ENCODE data around the gene PYM1. TPM values are rescaled to one million over a fixed set of nuclear protein-coding genes. Genes with fewer than 3 reads are reported as not detected.

Gene PYM1
- total and polyA plus RNA-seq, 2 of the 4 experiments (the other 2 are of a cell fraction): 26.5 to 27.8 TPM

DNA sequence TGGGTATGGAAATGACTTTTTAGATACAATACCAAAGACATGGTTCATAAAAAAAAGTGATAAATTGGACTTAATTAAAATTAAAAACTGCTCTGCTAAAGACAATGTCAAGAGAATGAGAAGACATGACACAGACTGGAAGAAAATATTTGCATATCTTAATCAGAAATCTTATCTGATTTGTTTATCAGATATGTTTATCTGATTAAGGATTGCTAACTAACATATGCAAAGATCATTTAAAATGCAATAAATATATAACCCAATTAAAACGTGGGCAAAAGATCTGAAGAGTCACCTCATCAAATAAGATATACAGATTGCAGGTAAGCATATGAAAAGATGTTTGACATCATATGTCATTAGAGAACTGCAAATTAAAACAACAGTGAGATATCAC lies 75.0 kb downstream of the PYM1 start:
- Histone ChIP-seq H3K9ac (ENCODE audit: low read depth, low read length) (no peak overlapping the region), H3K4ac (ENCODE audit: low read depth, low read length) (no peak overlapping the region), H3K27ac (ENCODE audit: insufficient read depth, low read length) (no peak overlapping the region), H3K9me3 (ENCODE audit: control insufficient read depth, insufficient read depth, low read length) (no peaks in the 10 kb centered on the region), H3K18ac (ENCODE audit: low read depth, low read length) (no peak overlapping the region), H2AK5ac (ENCODE audit: low read depth, low read length) (no peak overlapping the region), H3K14ac (replicated peaks; ENCODE audit: low read depth, low read length) (no peak overlapping the region), H3K23ac (ENCODE audit: low read depth, low read length) (no peak overlapping the region), H3K4me3 (ENCODE audit: insufficient read depth, low read depth, low read length) (no peak overlapping the region), H3K4me1 (ENCODE audit: control insufficient read depth, insufficient read depth, low read length) (peaks cover 2% of the 10 kb centered on the region), H3K27me3 (ENCODE audit: control insufficient read depth, insufficient read depth, low read length) (no peaks in the 10 kb centered on the region), H2BK5ac (ENCODE audit: low read depth, low read length, poor library complexity, severe bottlenecking) (no peak overlapping the region), H4K5ac (ENCODE audit: low read depth, low read length) (no peak overlapping the region), H3K9me1 (ENCODE audit: insufficient read depth, low read length) (peaks cover 8% of the 10 kb centered on the region; the same call in 1 of the 2 replicates), H3K36me3 (ENCODE audit: control insufficient read depth, insufficient read depth, low read length) (no peaks in the 10 kb centered on the region), H2BK120ac (ENCODE audit: low read depth, low read length) (no peak overlapping the region), H3K79me1 (ENCODE audit: low read depth in 1 of 2, low read length in 2 of 2) (peaks cover 4% of the 10 kb centered on the region in 2 experiments), H3K56ac (ENCODE audit: extremely low read depth, insufficient read depth, low read length) (no peak overlapping the region), H4K91ac (ENCODE audit: insufficient read depth, low read depth, low read length) (no peak overlapping the region), H3K4me2 (ENCODE audit: low read depth, low read length) (no peak overlapping the region), H2BK20ac (ENCODE audit: low read depth, low read length) (no peak overlapping the region), H4K8ac (ENCODE audit: low read depth in 2 of 2, low read length in 2 of 2) (no peak overlapping the region), H2AK9ac (replicated peaks; ENCODE audit: low read depth, low read length, poor library complexity) (no peak overlapping the region), H2BK15ac (ENCODE audit: low read depth, low read length) (no peak overlapping the region), H2AFZ (replicated peaks; ENCODE audit: low read length, poor library complexity) (no peak overlapping the region), H4K20me1 (ENCODE audit: insufficient read depth, low read length) (no peaks in the 10 kb centered on the region)
- BruUV-seq (replicated peaks): no TSS peak
- WGBS, 2 experiments (ENCODE audit: extremely low coverage in 2 of 2, insufficient read length in 1 of 2): no CpG with 5 or more reads among the region's 1 CpG
- TF ChIP-seq FOS (IDR thresholded peaks at IDR 0.05; ENCODE audit: low read depth, low read length) (no peak), ELK1 (IDR thresholded peaks at IDR 0.05; ENCODE audit: borderline replicate concordance, low read depth, low read length) (no peak), BHLHE40 (IDR thresholded peaks at IDR 0.05; ENCODE audit: low read depth, low read length) (no peak), RAD21 (IDR thresholded peaks at IDR 0.05; ENCODE audit: low read length) (no peak), CHD1 (IDR thresholded peaks at IDR 0.05; ENCODE audit: low read depth, low read length) (no peak), CEBPB (IDR thresholded peaks at IDR 0.05; ENCODE audit: low read depth, low read length) (no peak), RFX5 (IDR thresholded peaks at IDR 0.05; ENCODE audit: low read depth, low read length) (no peak), MAFK (IDR thresholded peaks at IDR 0.05; ENCODE audit: low read depth, low read length) (no peak), RCOR1 (IDR thresholded peaks at IDR 0.05; ENCODE audit: insufficient replicate concordance, low read length) (no peak), NFE2L2 (IDR thresholded peaks at IDR 0.05; ENCODE audit: low read depth, low read length) (no peak), SMC3 (IDR thresholded peaks at IDR 0.05; ENCODE audit: low read depth, low read length) (no peak), MAZ (IDR thresholded peaks at IDR 0.05; ENCODE audit: borderline replicate concordance, low read depth, low read length) (no peak), MXI1 (IDR thresholded peaks at IDR 0.05; ENCODE audit: borderline replicate concordance, low read depth, low read length) (no peak), POLR2A (IDR thresholded peaks at IDR 0.05; ENCODE audit: low read depth, low read length) (no peak)
- TF ChIP-seq, protein P1, sequence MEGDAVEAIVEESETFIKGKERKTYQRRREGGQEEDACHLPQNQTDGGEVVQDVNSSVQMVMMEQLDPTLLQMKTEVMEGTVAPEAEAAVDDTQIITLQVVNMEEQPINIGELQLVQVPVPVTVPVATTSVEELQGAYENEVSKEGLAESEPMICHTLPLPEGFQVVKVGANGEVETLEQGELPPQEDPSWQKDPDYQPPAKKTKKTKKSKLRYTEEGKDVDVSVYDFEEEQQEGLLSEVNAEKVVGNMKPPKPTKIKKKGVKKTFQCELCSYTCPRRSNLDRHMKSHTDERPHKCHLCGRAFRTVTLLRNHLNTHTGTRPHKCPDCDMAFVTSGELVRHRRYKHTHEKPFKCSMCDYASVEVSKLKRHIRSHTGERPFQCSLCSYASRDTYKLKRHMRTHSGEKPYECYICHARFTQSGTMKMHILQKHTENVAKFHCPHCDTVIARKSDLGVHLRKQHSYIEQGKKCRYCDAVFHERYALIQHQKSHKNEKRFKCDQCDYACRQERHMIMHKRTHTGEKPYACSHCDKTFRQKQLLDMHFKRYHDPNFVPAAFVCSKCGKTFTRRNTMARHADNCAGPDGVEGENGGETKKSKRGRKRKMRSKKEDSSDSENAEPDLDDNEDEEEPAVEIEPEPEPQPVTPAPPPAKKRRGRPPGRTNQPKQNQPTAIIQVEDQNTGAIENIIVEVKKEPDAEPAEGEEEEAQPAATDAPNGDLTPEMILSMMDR (conservative IDR thresholded peaks at IDR 0.05; ENCODE audit: low read depth, low read length): no peak
- TF ChIP-seq, protein P2, sequence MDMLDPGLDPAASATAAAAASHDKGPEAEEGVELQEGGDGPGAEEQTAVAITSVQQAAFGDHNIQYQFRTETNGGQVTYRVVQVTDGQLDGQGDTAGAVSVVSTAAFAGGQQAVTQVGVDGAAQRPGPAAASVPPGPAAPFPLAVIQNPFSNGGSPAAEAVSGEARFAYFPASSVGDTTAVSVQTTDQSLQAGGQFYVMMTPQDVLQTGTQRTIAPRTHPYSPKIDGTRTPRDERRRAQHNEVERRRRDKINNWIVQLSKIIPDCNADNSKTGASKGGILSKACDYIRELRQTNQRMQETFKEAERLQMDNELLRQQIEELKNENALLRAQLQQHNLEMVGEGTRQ (IDR thresholded peaks at IDR 0.05; ENCODE audit: low read depth, low read length): no peak
- in situ Hi-C loops (cut with MboI; ENCODE audit: low sequenced_read_pairs) (no loop called here), intact Hi-C loops (cut with micrococcal nuclease) (loop anchor here (5.0 kb wide), 2 partner anchors 35 to 60 kb away; no protein-coding TSS in a partner anchor), dilution Hi-C loops (cut with HindIII; ENCODE audit: low sequenced_read_pairs, unreplicated experiment) (no loop called here)
- ChIA-PET POLR2A (ENCODE audit: unreplicated experiment) (no interaction called here), CTCF (interaction anchor here (0.7 kb wide), 2 partner anchors 106 to 134 kb away, joined by 3 read pairs; no protein-coding TSS in a partner anchor)
- DNase-seq: no peak
- ATAC-seq (ENCODE audit: low read depth): no peak

All from IMR-90 (cell line).